Measurements from ENCODE around the gene HIBCH. TPM values are rescaled to one million over a fixed set of nuclear protein-coding genes. Genes with fewer than 3 reads are reported as not detected.

The HIBCH gene
- total RNA-seq, 4 donors from 2014 or later: 16.5 to 20.1 (median 18.3) TPM

DNA sequence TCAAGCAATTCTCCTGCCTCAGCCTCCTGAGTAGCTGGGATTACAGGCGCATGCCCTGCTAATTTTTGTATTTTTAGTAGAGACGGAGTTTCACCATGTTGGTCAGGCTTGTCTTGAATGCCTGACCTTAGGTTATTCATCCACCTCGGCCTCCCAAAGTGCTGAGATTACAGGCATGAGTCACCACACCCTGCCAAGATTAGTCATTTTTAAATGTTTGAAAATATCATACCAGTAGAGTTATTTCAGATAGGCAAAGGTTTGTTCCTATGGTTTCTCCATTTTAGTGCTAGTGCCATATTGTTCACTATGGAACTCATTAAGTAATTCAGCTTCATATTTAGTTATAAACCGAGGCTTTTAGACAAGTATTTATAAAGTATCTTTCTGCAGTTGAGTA, 52.3 kb downstream of the HIBCH start:
- no peak for ATAC-seq
- 56 to 79% methylated on average over 2 to 4 of the region's 4 CpGs for WGBS, 2 donors (ENCODE audit: low coverage in 1 of 2)
- H3K9me3 ChIP-seq: no peaks in the 10 kb centered on the region
- no peaks in the 10 kb centered on the region for H3K36me3 ChIP-seq
- H3K27me3 ChIP-seq: no peaks in the 10 kb centered on the region
- TF ChIP-seq, protein P1, sequence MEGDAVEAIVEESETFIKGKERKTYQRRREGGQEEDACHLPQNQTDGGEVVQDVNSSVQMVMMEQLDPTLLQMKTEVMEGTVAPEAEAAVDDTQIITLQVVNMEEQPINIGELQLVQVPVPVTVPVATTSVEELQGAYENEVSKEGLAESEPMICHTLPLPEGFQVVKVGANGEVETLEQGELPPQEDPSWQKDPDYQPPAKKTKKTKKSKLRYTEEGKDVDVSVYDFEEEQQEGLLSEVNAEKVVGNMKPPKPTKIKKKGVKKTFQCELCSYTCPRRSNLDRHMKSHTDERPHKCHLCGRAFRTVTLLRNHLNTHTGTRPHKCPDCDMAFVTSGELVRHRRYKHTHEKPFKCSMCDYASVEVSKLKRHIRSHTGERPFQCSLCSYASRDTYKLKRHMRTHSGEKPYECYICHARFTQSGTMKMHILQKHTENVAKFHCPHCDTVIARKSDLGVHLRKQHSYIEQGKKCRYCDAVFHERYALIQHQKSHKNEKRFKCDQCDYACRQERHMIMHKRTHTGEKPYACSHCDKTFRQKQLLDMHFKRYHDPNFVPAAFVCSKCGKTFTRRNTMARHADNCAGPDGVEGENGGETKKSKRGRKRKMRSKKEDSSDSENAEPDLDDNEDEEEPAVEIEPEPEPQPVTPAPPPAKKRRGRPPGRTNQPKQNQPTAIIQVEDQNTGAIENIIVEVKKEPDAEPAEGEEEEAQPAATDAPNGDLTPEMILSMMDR (IDR thresholded peaks at IDR 0.05): no peak
- TF ChIP-seq POLR2A (IDR thresholded peaks at IDR 0.05) (no peak), EP300 (IDR thresholded peaks at IDR 0.05) (no peak), POLR2AphosphoS5 (IDR thresholded peaks at IDR 0.05) (no peak)
- H3K4me1 ChIP-seq: no peaks in the 10 kb centered on the region
- H3K27ac ChIP-seq: no peak overlapping the region
- H3K4me3 ChIP-seq: no peak overlapping the region

DNA sequence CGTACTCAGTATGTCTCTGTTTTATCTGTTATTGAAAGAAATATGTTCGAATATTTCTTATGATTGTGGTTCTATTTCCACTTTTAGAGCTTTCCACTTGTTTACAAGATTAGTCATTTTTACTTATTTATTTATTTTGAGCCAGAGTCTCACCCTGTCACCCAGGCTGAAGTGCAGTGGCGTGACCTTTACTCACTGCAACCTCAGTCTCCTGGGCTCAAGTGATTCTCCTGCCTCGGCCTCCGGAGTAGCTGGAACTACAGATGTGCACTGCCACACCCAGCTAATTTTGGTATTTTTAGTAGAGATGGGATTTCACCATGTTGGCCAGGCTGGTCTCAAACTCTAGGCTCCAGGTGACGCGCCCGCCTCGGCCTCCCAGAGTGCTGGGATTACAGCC, 53.3 kb downstream of the HIBCH start:
- Histone ChIP-seq H3K36me3 (no peaks in the 10 kb centered on the region), H3K4me1 (no peaks in the 10 kb centered on the region), H3K27ac (no peak overlapping the region), H3K27me3 (no peaks in the 10 kb centered on the region), H3K9me3 (no peaks in the 10 kb centered on the region), H3K4me3 (no peak overlapping the region)
- ATAC-seq: no peak
- 93 to 95% methylated on average over 5 to 9 of the region's 9 CpGs for WGBS, 2 donors (ENCODE audit: low coverage in 1 of 2)
- TF ChIP-seq POLR2A (IDR thresholded peaks at IDR 0.05): no peak
- no peak for TF ChIP-seq POLR2AphosphoS5 (IDR thresholded peaks at IDR 0.05)
- TF ChIP-seq, protein P1 (IDR thresholded peaks at IDR 0.05): no peak
- TF ChIP-seq EP300 (IDR thresholded peaks at IDR 0.05): no peak

- Histone ChIP-seq H3K9me3 (no peaks in the 10 kb centered on the region), H3K36me3 (peaks cover 0 to 31% of the 10 kb centered on the region in 2 donors), H3K4me1 (no peaks in the 10 kb centered on the region), H3K4me3 (no peak overlapping the region), H3K27me3 (no peaks in the 10 kb centered on the region), H3K27ac (no peak overlapping the region)
- no peak for TF ChIP-seq EP300 (IDR thresholded peaks at IDR 0.05)
- TF ChIP-seq, protein P1 (IDR thresholded peaks at IDR 0.05): no peak
- no peak for TF ChIP-seq POLR2A (IDR thresholded peaks at IDR 0.05)
- no peak for TF ChIP-seq POLR2AphosphoS5 (IDR thresholded peaks at IDR 0.05)
- no peak for ATAC-seq
- 83 to 92% methylated on average over 2 of the region's 2 CpGs for WGBS, 2 donors (ENCODE audit: low coverage in 1 of 2)
Measured at GRCh38 chr2:190261851-190262250, 57.8 kb downstream of the HIBCH start.

- H3K4me3 ChIP-seq: no peak overlapping the region
- H3K36me3 ChIP-seq: peaks cover 0 to 65% of the 10 kb centered on the region in 2 donors
- no peak for ATAC-seq
- WGBS, 2 donors (ENCODE audit: low coverage in 1 of 2): 89 to 96% methylated on average over 3 of the region's 3 CpGs
- no peaks in the 10 kb centered on the region for H3K9me3 ChIP-seq
- no peak overlapping the region for H3K27ac ChIP-seq
- H3K4me1 ChIP-seq: no peaks in the 10 kb centered on the region
- no peaks in the 10 kb centered on the region for H3K27me3 ChIP-seq
- TF ChIP-seq, protein P1 (IDR thresholded peaks at IDR 0.05): no peak
- no peak for TF ChIP-seq EP300 (IDR thresholded peaks at IDR 0.05)
- no peak for TF ChIP-seq POLR2A (IDR thresholded peaks at IDR 0.05)
- no peak for TF ChIP-seq POLR2AphosphoS5 (IDR thresholded peaks at IDR 0.05)
Measured at GRCh38 chr2:190256087-190256486, 63.5 kb downstream of the HIBCH start.

GRCh38 chr2:190255676-190256075, 64.0 kb downstream of the HIBCH start:
- H3K27ac ChIP-seq: no peak overlapping the region
- no peak for TF ChIP-seq POLR2A (IDR thresholded peaks at IDR 0.05)
- TF ChIP-seq, protein P1 (IDR thresholded peaks at IDR 0.05): no peak
- no peak for TF ChIP-seq EP300 (IDR thresholded peaks at IDR 0.05)
- TF ChIP-seq POLR2AphosphoS5 (IDR thresholded peaks at IDR 0.05): no peak
- H3K36me3 ChIP-seq: peaks cover 0 to 69% of the 10 kb centered on the region in 2 donors
- no peaks in the 10 kb centered on the region for H3K4me1 ChIP-seq
- no peak for ATAC-seq
- no peaks in the 10 kb centered on the region for H3K9me3 ChIP-seq
- H3K4me3 ChIP-seq: no peak overlapping the region
- WGBS, 2 donors (ENCODE audit: low coverage in 1 of 2): 88 to 89% methylated on average over 3 of the region's 3 CpGs
- H3K27me3 ChIP-seq: no peaks in the 10 kb centered on the region
